ENCODE results near the gene HSPA6.
"Not testable (repeated sequence)": the region's sequence is repeated elsewhere in the genome, so short reads cannot be mapped to it uniquely, and the experiment has no call there.

HSPA6 gene

GRCh38 chr1:161537068-161537669 lies 12.8 kb downstream of the HSPA6 start:
- not testable (repeated sequence) for DNase-seq

DNA sequence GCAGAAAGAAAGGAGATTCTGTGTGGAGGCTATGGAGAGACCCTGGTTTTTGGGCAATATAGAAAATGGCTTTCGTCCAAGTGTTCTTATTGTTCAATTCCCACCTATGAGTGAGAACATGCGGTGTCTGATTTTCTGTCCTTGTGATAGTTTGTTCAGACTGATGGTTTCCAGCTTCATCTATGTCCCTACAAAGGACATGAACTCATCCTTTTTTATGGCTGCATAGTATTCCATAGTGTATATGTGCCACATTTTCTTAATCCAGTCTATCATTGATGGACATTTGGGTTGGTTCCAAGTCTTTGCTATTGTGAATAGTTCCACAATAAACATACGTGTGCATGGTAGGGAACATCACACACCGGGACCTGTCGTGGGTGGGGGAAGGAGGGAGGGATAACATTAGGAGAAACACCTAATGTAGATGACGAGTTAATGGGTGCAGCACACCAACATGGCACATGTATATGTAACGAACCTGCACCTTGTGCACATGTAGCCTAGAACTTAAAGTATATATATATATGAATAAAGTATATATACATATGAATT lies 14.7 kb downstream of the HSPA6 start:
- DNase-seq: not testable (repeated sequence)

DNA sequence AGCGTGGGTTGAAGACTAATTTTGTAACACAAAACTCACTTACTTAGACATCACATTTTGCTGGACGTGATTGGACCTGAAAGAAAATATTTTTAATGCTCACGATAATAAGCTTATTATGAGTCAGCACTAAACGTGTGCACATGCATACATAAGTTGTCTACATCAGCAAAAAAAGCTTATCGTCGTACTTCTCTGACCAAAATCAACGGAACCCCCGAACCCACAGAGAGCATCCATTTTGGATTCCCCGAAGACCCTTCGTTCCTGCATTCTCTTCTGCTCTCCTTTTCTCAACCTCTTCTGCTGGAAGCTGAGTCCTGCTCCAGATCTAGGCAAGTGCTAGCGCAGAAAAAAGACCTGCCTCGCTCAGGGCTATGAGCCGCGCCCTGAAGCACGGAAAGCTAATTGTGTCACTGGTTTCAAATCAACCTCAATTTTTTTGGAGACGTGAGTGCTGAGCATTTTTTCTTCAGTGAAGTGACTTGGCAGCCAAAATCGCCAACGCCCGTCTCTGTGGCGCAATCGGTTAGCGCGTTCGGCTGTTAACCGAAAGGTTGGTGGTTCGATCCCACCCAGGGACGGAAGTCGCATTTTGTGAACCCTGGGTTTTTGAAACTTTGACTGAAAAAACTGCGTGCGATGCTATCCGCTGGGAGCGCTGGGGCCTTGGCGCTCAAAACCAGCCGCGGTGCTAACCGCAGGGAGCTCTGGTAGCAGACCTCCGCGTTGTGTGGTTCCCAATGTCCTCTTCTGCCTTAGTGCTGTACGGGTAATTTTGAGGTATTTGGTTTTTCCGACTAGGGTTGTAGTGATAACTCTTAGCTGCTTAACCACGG lies 15.6 kb downstream of the HSPA6 start:
- peak; percentile 81 to 89 for DNase-seq

- peak in 1 of 2 donors; percentile 16 for DNase-seq
Observed at GRCh38 chr1:161540570-161540960, 16.2 kb downstream of the HSPA6 start.

- not testable (repeated sequence) for DNase-seq
Observed at GRCh38 chr1:161542091-161542559, 17.8 kb downstream of the HSPA6 start.

- not testable (repeated sequence) for DNase-seq
Observed at GRCh38 chr1:161543125-161543524, 18.8 kb downstream of the HSPA6 start.

DNA sequence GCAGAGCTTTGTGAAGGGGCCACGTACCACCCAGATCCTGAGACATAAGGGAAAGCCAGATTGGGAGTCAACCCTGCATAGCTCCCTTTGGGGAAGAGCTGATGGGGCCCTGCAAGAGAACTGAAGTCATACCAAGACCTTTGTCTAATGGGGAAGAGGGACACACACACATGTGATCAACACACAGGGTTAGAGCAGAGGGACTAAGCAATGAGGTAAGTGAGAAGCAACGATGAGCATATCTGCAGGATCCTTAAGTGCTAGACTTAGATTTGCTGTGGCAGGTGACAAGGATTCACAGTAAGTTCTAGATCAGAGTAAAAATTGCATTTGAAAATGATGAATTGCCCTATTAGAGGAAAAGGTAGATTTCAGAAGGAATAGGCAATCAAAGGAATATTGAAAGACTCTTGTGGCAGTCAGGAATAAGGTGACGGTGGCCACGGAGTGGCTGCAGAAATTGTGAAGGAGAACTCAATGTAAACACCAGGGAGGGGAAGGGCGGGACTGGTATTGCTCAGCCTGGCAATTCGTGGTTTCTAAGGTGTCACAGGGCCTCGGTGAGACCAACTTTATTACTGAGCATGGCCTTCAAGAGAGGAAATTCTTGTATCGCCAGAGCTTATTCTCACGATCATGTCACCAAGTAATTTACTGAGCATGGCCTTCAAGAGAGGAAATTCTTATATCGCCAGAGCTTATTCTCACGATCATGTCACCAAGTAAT lies 20.8 kb downstream of the HSPA6 start:
- DNase-seq: not testable (repeated sequence)

DNA sequence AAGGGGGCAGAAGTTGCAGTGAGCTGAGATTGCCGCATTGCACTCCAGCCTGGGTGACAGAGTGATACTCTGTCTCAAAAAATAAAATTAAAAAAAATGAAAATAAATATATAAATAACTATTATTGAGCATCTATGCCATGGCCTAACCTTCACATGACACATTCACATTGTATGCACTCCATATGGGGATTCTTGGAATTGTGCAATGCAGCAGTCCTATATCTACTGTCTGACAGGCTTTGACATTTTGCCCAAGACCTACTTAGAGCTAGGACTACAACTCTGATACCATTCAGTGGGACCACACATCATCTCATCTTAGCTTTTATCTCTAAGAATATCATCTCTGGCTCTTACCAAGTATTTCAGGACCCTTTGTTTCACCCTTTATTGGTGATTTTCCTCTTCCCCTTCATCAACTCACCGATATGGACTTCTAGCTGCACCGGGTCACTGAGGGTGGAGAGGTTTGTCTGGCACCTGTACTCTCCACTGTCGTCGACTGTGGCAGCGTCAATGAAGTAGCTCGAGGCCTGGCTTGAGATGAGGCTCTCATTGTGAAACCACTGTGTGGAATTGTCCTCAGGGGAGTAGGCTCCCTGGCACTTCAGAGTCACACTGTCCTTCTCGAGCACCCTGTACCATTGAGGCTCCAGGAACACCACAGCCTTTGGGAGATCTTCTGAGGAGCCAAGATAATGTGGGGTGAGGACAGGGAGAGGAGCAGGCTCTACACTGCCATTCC lies 23.8 kb downstream of the HSPA6 start:
- not testable (repeated sequence) for DNase-seq

GRCh38 chr1:161548749-161549406 lies 24.5 kb downstream of the HSPA6 start:
- peak in 1 of 2 donors; percentile 63 for DNase-seq

- peak; percentile 50 to 71 for DNase-seq
Observed at GRCh38 chr1:161549652-161550051, 25.3 kb downstream of the HSPA6 start, which contains the start of gene FCGR3A. Gene FCGR3A, minus strand, starts transcription at chr1:161549818. Its CDS starts 82 bp downstream, at chr1:161549736.

DNA sequence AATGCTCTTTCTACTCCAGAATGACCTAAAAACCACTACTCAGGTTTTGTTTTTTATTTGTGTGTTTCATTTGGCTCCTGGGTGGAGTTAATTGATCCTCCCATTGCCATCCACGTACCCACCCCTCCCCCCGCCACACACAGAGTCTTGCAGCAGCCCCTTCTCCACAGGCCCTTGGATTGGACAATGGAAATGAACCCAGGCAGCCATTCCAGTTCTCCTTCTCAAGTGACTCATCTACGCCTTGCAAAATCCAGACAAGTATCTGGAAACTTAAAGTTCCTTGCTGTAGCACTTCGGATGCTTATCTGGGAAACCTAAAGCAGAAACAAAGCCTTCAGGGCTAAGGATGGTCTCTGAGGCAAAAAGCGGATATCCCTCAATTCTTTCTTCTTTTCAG lies 26.6 kb downstream of the HSPA6 start:
- DNase-seq: peak; percentile 17 to 35

- DNase-seq: not testable (repeated sequence)
Observed at GRCh38 chr1:161553631-161554030, 29.3 kb downstream of the HSPA6 start.

DNA sequence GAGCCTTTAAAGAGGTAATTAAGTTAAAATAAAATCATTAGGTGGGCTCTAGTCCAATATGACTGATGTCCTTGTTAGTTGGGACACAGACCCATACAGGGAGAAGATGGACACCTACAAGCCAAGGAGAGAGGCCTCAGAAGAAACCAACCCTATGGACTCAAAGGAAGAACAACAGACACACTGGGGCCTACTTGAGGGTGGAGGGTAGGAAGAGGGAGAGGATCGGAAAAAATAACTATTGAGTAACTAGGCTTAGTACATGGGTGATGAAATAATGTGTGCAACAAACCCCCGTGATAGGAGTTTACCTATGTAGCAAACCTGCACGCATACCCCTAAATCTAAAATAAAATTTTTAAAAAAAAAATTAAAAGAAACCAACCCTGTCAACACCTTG lies 30.0 kb downstream of the HSPA6 start:
- peak; percentile 9 to 17 for DNase-seq

GRCh38 chr1:161554815-161555417 lies 30.6 kb downstream of the HSPA6 start:
- DNase-seq: peak; percentile 1 to 15

DNA sequence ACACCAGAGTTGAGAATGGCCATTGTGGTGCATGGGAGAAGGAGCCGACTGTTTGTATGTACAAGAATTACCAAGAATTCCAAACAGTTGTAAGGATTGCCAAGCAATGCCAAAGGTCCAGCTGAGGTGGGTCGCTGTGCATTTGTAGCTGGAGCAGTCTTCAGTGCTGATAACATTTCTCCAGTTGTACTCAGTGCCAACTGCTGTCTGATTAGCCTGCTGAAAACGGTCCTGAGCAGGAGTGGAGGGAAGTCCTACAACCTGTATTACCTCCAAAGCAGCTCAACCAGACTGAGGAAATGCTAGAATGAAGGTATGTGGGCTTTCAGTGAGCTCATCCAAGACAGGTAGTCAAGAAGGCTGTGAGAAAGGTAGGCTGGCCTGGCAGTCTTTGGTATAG lies 31.8 kb downstream of the HSPA6 start:
- DNase-seq: not testable (repeated sequence)

DNA sequence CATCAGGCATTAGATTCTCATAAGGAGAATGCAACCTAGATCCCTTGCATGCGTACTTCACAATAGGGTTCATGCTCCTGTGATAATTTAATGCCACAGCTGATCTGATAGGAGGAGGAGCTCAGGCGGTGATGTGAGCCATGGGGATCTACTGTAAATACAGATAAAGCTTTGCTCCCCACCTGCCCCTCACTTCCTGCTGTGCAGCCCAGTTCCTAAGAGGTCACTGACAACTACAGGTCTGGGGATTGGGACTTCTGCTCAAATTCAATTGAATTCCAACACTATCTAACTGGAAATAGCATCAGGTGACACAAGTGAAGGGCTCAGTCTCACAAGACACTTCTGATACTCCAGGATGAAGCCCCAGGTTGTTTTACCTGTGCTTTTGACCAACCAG lies 32.6 kb downstream of the HSPA6 start:
- DNase-seq: not testable (repeated sequence)

GRCh38 chr1:161557506-161558450 lies 33.4 kb downstream of the HSPA6 start:
- not testable (repeated sequence) for DNase-seq

DNA sequence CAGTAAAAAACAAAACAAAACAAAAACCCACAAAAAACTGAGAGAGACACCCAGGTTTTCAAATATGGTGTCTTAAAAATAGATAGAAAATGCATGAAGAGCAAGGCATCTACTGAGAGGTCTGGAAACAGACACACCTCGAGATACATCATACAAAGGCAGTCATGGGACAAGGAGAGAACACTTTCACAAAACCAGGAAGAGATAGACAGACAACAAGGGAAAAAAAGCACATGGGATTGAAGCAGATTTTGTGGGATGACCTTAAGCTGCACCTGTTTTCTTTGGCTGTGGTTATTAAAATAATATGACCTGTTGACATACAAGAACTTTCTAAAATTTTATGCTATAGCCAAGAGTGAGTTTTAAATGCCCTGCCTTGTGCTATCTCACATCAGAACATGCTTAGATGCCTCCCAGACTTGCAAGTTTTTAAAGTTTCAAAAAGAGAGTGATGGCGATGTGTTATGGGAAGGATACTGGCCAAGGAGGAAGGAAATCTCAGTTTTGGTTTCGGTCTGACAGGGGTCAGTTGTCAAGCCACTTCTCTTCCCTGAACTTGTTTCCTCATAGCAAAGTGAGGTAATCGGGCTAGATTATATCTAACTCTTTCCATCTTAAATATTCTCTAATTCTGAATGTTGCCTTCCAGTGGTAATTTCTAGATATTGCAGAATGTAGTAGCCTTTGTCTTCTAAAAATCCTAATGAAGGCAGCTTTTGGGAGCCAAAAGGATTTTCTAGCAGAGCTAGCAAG lies 36.8 kb downstream of the HSPA6 start:
- peak; percentile 93 to 98 for DNase-seq

- peak in 1 of 2 donors; percentile 48 for DNase-seq
Observed at GRCh38 chr1:161562441-161562840, 38.1 kb downstream of the HSPA6 start.
